Epithelial cell of proximal tubule (primary cell): ENCODE data around the gene MIER2. TPM values are rescaled to one million over a fixed set of nuclear protein-coding genes. Genes with fewer than 3 reads are reported as not detected.
"Not testable (repeated sequence)": the region's sequence is repeated elsewhere in the genome, so short reads cannot be mapped to it uniquely, and the experiment has no call there.

ENCODE experiments used
- DNase-seq: peaks from one replicate; pipeline ENCODE4 v3.0.0-alpha.2; 2011; ENCODE audit warnings: low read depth
- H3K4me3 ChIP-seq: 2 replicates; pipeline ENCODE4 v1.5.1; 2011; ENCODE audit warnings: low read depth, mild to moderate bottlenecking, low read length
- CTCF ChIP-seq: conservative IDR thresholded peaks from 2 replicates; pipeline ENCODE4 v1.5.1; 2012; ENCODE audit warnings: low read depth, mild to moderate bottlenecking, low read length
- total RNA-seq: library from RNA; depleted of rRNA; stranded (reverse); fragments of >200 nt; gene quantifications from 2 replicates; pipeline ENCODE4 v1.2.3, GENCODE V29; 2015

MIER2 gene
- total RNA-seq, 1 donor from 2014 or later: 21.3 TPM

DNA sequence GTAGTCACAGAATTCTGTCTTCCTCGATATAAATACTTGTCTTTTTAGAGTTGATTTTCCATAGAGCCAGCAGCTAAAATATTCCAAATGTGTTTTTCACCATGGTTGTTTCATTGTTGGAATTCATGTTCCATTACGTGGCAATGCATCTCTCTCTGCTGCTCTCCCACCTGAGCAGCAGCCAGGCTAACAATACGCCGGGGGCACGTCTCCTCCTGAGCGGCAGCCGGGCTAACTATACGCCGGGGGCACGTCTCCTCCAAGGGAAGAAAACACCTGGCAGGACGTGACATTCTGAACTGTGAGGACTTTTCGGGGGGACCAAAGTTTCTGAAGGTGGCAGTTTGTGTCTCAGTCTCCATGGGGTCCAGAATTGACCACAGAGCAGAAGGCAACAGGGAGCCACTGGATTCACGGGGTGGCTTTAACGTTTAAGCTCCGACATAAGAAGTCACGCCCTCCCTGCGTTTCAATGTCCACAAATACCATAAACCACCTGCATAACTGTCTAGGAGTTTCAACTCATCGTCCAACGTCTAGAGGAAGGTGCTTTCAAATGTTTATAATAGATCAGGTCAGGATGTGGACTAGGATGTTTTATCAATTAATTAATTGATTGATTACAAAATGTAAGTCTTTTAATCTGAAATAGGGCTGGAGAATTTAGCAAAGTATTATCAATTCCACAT, 68.5 kb downstream of the MIER2 start:
- TF ChIP-seq CTCF: no peak
- no peak overlapping the region for H3K4me3 ChIP-seq
- no peak for DNase-seq

DNA sequence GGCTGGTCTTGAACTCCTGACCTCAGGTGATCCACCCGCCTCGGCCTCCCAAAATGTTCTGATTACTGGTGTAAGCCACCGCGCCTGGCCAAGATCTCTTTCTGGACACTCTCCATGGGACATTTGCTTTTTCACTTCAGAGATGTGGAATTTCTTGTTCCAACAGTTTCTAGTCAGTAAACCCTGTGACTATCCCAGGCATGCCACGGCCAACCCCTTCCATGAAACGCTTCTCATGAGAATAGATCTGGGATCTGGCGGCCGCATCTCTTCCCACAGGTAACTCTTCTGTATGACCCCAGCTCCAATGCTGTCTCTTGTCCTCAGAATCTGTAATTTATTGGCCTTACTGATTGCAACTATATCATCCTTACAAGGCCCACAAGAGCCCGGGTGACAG, 69.6 kb downstream of the MIER2 start:
- TF ChIP-seq CTCF: no peak
- DNase-seq: no peak

DNA sequence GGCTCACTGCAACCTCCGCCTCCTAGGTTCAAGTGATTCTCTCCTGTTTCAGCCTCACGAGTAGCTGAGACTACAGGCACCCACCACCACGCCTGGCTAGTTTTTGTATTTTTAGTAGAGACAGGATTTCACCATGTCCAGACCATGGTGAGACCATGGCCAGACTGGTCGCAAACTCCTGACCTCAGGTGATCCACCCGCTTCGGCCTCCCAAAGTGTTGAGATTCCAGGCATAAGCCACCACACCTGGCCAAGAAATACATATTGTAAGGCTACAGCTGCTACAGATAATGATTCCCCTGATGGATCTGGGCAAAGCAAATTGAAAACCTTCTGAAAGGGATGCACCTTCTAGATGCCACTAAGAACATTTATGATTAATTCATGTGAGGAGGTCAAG, 71.2 kb downstream of the MIER2 start:
- TF ChIP-seq CTCF: no peak
- H3K4me3 ChIP-seq: no peak overlapping the region
- DNase-seq: no peak

More for the DNA sequence above, 69.6 kb downstream of the MIER2 start:
- no peak overlapping the region for H3K4me3 ChIP-seq

DNA sequence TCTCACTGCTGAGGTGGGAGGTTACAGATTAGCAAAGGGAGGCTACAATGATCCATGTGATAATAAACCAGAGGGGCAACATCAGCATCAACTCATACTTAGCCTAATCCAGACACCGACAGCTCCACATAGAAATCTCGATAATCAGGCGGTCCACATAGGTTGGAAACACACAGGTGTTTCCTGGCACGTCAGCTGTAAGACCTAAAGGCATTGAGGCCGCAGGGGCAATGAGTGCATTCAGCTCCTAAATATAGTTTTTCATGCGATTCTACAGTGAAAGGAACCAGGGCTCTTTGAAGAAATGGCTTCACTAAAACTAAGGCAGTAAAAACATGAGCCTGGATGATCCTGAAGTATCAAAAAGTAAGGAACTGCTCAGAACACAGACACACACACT, 72.7 kb downstream of the MIER2 start:
- H3K4me3 ChIP-seq: no peak overlapping the region
- no peak for TF ChIP-seq CTCF
- no peak for DNase-seq

GRCh38 chr19:270766-271318, 73.8 kb downstream of the MIER2 start:
- DNase-seq, H3K4me3 ChIP-seq: not testable (repeated sequence)

GRCh38 chr19:269241-269640, 75.4 kb downstream of the MIER2 start:
- TF ChIP-seq CTCF: no peak
- no peak for DNase-seq
- H3K4me3 ChIP-seq: no peak overlapping the region

- TF ChIP-seq CTCF: no peak
- H3K4me3 ChIP-seq: no peak overlapping the region
- no peak for DNase-seq
Observed at GRCh38 chr19:262125-262524, 82.5 kb downstream of the MIER2 start.

GRCh38 chr19:256804-257203, 87.8 kb downstream of the MIER2 start:
- H3K4me3 ChIP-seq: not testable (repeated sequence)

More at GRCh38 chr19:256804-257203, 87.8 kb downstream of the MIER2 start:
- DNase-seq: not testable (repeated sequence)
